Lower leg skin (tissue), 4 donors: ENCODE data around the gene PRRG4. TPM values are rescaled to one million over a fixed set of nuclear protein-coding genes. Genes with fewer than 3 reads are reported as not detected.

ENCODE experiments used
- DNase-seq, 2 donors: peaks; one replicate each; pipeline ENCODE4 v3.0.0-alpha.2; 2019; ENCODE audit warnings: low spot score in 2 of 2
- H3K4me3 ChIP-seq: fragments of 200-600 bp; sonication (generic); 2 replicates; pipeline ENCODE4 v1.5.1; 2017; ENCODE audit warnings: mild to moderate bottlenecking, low read depth; ENCODE audit not compliant: poor library complexity, severe bottlenecking
- CTCF ChIP-seq, 3 donors: fragments of 450-650 bp; IDR thresholded peaks; one replicate each; pipeline ENCODE4 v1.5.1; 2016; ENCODE audit warnings: antibody characterized with exemption in 3 of 3, mild to moderate bottlenecking in 3 of 3, moderate library complexity in 2 of 3
- POLR2A ChIP-seq, 2 donors: fragments of 450-650 bp; IDR thresholded peaks; one replicate each; pipeline ENCODE4 v1.6.1; 2016 to 2017; ENCODE audit warnings: antibody characterized with exemption in 2 of 2, mild to moderate bottlenecking in 1 of 2, moderate library complexity in 1 of 2
- WGBS, 2 donors: methylation state at CpG; one replicate each; pipeline ENCODE4 v1.1.5; 2018; 5-methylcytosine and 5-hydroxymethylcytosine counted together
- intact Hi-C: fragments of 100-400 bp; cut with DNase I; formaldehyde crosslinking; loops from one replicate; pipeline ENCODE4 v1.15.0; 2023; ENCODE audit warnings: low total_unique reads
- total RNA-seq, 4 donors: library from RNA; depleted of rRNA; stranded (reverse); fragments of >200 nt; gene quantifications; one replicate each; pipeline ENCODE4 v1.1.0, GENCODE V29; 2016

PRRG4 gene
- total RNA-seq, 4 donors from 2014 or later = 25.2 to 34.4 (median 31.6) TPM

- WGBS, 2 donors = 68 to 75% methylated on average over 1 of the region's 1 CpG
- no peak overlapping the region for H3K4me3 ChIP-seq
- TF ChIP-seq CTCF (IDR thresholded peaks at IDR 0.05) (no peak), POLR2A (IDR thresholded peaks at IDR 0.05) (no peak)
- DNase-seq = no peak
- intact Hi-C loops = no loop called here
Observed at GRCh38 chr11:32833921-32834320, 4.2 kb downstream of the PRRG4 start.

- intact Hi-C loops = no loop called here
- DNase-seq = no peak
- no peak overlapping the region for H3K4me3 ChIP-seq
- 82 to 84% methylated on average over 2 of the region's 2 CpGs for WGBS, 2 donors
- TF ChIP-seq CTCF (IDR thresholded peaks at IDR 0.05) (no peak), POLR2A (IDR thresholded peaks at IDR 0.05) (no peak)
Observed at GRCh38 chr11:32836946-32837345, 7.2 kb downstream of the PRRG4 start.

- DNase-seq = no peak
- H3K4me3 ChIP-seq = no peak overlapping the region
- 45 to 58% methylated on average over 2 of the region's 2 CpGs for WGBS, 2 donors
- intact Hi-C loops = no loop called here
- TF ChIP-seq CTCF (IDR thresholded peaks at IDR 0.05) = no peak
- no peak for TF ChIP-seq POLR2A (IDR thresholded peaks at IDR 0.05)
Observed at GRCh38 chr11:32838505-32839274, 9.0 kb downstream of the PRRG4 start.

GRCh38 chr11:32839308-32839707, 9.6 kb downstream of the PRRG4 start:
- 47 to 65% methylated on average over 2 of the region's 2 CpGs for WGBS, 2 donors
- H3K4me3 ChIP-seq = no peak overlapping the region
- DNase-seq = no peak
- intact Hi-C loops = no loop called here
- TF ChIP-seq CTCF (IDR thresholded peaks at IDR 0.05) = no peak
- no peak for TF ChIP-seq POLR2A (IDR thresholded peaks at IDR 0.05)

- intact Hi-C loops = no loop called here
- DNase-seq = no peak
- 96% methylated on average over 2 of the region's 2 CpGs for WGBS, 2 donors
Observed at GRCh38 chr11:32840587-32840986, 10.9 kb downstream of the PRRG4 start.

More at GRCh38 chr11:32840587-32840986, 10.9 kb downstream of the PRRG4 start:
- TF ChIP-seq POLR2A (IDR thresholded peaks at IDR 0.05) (no peak), CTCF (IDR thresholded peaks at IDR 0.05) (no peak)
- no peak overlapping the region for H3K4me3 ChIP-seq
